ENCODE measurements around the gene CALCOCO1.
A peak's percentile ranks its signal among the peaks of the same experiment; 100 is the strongest.

Gene CALCOCO1

DNA sequence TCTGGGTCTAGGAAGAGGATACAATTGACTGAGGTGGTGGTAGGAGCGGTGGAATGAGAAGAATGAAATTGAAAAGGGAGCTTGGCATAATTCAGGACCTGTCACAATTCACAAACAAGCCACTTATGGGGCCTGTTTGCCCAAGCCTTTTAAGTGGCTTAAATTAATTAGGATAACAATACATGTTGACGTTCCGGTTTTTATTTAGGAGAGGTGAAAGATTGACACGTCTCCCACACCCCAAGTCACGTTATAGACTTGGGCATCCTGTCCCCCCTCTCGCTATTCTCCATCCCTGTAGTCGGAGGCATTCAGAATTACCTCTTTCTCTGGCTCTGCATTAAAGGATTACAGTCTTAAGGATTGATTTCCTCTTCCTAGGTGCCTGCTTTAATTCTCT is 954 bp upstream of the CALCOCO1 start:
- H4K20me1 ChIP-seq (ENCODE audit: control insufficient read depth, insufficient read depth, low read depth, low read length): no peaks in the 10 kb centered on the region
- no peaks in the 10 kb centered on the region; the same call in 1 of the 2 replicates for H3K9me2 ChIP-seq (replicated peaks; ENCODE audit: control insufficient read depth, low read length)
- H3K4me2 ChIP-seq (ENCODE audit: low read length): peak overlapping the region; percentile 85
- no peaks in the 10 kb centered on the region for H3K36me3 ChIP-seq (ENCODE audit: control insufficient read depth, low read length)
- no peaks in the 10 kb centered on the region for H3K27me3 ChIP-seq (ENCODE audit: control insufficient read depth, low read length)
- H3K4me3 ChIP-seq (ENCODE audit: low read length): peak overlapping the region; percentile 82
- H3K27ac ChIP-seq (ENCODE audit: low read depth, low read length): no peak overlapping the region
- TF ChIP-seq EZH2phosphoT487 (IDR thresholded peaks at IDR 0.05; ENCODE audit: borderline replicate concordance, low read length): no peak
- TF ChIP-seq, protein P1, sequence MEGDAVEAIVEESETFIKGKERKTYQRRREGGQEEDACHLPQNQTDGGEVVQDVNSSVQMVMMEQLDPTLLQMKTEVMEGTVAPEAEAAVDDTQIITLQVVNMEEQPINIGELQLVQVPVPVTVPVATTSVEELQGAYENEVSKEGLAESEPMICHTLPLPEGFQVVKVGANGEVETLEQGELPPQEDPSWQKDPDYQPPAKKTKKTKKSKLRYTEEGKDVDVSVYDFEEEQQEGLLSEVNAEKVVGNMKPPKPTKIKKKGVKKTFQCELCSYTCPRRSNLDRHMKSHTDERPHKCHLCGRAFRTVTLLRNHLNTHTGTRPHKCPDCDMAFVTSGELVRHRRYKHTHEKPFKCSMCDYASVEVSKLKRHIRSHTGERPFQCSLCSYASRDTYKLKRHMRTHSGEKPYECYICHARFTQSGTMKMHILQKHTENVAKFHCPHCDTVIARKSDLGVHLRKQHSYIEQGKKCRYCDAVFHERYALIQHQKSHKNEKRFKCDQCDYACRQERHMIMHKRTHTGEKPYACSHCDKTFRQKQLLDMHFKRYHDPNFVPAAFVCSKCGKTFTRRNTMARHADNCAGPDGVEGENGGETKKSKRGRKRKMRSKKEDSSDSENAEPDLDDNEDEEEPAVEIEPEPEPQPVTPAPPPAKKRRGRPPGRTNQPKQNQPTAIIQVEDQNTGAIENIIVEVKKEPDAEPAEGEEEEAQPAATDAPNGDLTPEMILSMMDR (IDR thresholded peaks at IDR 0.05; ENCODE audit: low read depth, low read length, poor library complexity, severe bottlenecking): no peak
- no peaks in the 10 kb centered on the region for H3K9me3 ChIP-seq (ENCODE audit: control insufficient read depth, insufficient read depth, low read length)
- H3F3A ChIP-seq (ENCODE audit: control insufficient read depth, insufficient read depth): no peaks in the 10 kb centered on the region
- H3K4me1 ChIP-seq (ENCODE audit: control insufficient read depth, low read length): peaks cover 21% of the 10 kb centered on the region
- no peaks in the 10 kb centered on the region for H3K79me2 ChIP-seq (ENCODE audit: control insufficient read depth, low read length)

DNA sequence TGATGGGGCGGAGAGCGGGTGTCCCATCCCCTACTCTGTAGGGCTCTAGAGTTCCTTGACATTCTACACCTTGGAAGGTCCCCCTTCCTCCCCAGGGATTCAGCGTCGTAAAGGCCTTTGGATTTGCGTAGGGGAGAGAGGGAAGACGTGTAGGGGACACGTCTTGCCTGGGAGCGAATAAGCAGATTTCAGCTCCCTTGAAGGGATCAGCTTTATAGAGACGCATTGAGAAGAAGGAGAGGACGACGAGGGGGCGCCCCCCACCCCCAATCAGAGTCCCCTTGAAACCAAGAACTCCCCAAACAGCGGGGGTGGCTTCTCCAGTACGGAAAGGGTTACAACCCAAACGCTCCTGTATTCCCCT is 324 bp downstream of the CALCOCO1 start:
- H3K27me3 ChIP-seq (ENCODE audit: control insufficient read depth, low read length): no peaks in the 10 kb centered on the region
- H3K9me2 ChIP-seq (replicated peaks; ENCODE audit: control insufficient read depth, low read length): no peaks in the 10 kb centered on the region; the same call in 1 of the 2 replicates
- H3K79me2 ChIP-seq (ENCODE audit: control insufficient read depth, low read length): no peaks in the 10 kb centered on the region
- no peak for TF ChIP-seq EZH2phosphoT487 (IDR thresholded peaks at IDR 0.05; ENCODE audit: borderline replicate concordance, low read length)
- TF ChIP-seq, protein P1 (IDR thresholded peaks at IDR 0.05; ENCODE audit: low read depth, low read length, poor library complexity, severe bottlenecking): no peak
- H3K4me2 ChIP-seq (ENCODE audit: low read length): peak overlapping the region; percentile 81
- H3K27ac ChIP-seq (ENCODE audit: low read depth, low read length): no peak overlapping the region
- peak overlapping the region; percentile 82 for H3K4me3 ChIP-seq (ENCODE audit: low read length)
- no peaks in the 10 kb centered on the region for H3K9me3 ChIP-seq (ENCODE audit: control insufficient read depth, insufficient read depth, low read length)
- no peaks in the 10 kb centered on the region for H4K20me1 ChIP-seq (ENCODE audit: control insufficient read depth, insufficient read depth, low read depth, low read length)
- no peaks in the 10 kb centered on the region for H3K36me3 ChIP-seq (ENCODE audit: control insufficient read depth, low read length)
- no peaks in the 10 kb centered on the region for H3F3A ChIP-seq (ENCODE audit: control insufficient read depth, insufficient read depth)
- H3K4me1 ChIP-seq (ENCODE audit: control insufficient read depth, low read length): peaks cover 21% of the 10 kb centered on the region

DNA sequence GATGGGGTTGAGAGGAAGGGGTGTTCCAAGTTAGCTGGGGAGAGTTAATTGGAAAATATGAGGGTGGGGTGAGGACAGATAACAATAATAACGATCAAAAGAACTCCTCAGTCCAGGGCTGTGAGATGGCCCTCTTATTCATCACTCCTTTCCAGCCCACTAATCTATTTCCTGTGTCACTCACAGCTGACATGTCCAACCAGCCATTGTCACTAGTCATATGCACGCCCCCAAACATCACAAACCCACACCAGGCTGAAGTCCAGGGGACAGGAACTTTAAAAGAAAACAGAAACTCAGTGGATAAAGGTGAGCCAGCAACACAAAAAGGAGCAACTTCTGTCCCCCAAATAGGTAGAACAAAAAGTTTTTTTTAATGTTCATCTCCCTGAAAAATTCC is 911 bp downstream of the CALCOCO1 start:
- Histone ChIP-seq H3K9me2 (replicated peaks; ENCODE audit: control insufficient read depth, low read length) (no peaks in the 10 kb centered on the region; the same call in 1 of the 2 replicates), H3F3A (ENCODE audit: control insufficient read depth, insufficient read depth) (no peaks in the 10 kb centered on the region), H3K4me3 (ENCODE audit: low read length) (peak overlapping the region; percentile 82), H3K4me2 (ENCODE audit: low read length) (peak overlapping the region; percentile 81), H4K20me1 (ENCODE audit: control insufficient read depth, insufficient read depth, low read depth, low read length) (no peaks in the 10 kb centered on the region), H3K79me2 (ENCODE audit: control insufficient read depth, low read length) (no peaks in the 10 kb centered on the region), H3K4me1 (ENCODE audit: control insufficient read depth, low read length) (peaks cover 21% of the 10 kb centered on the region), H3K27ac (ENCODE audit: low read depth, low read length) (no peak overlapping the region), H3K27me3 (ENCODE audit: control insufficient read depth, low read length) (no peaks in the 10 kb centered on the region), H3K36me3 (ENCODE audit: control insufficient read depth, low read length) (no peaks in the 10 kb centered on the region), H3K9me3 (ENCODE audit: control insufficient read depth, insufficient read depth, low read length) (no peaks in the 10 kb centered on the region)
- TF ChIP-seq EZH2phosphoT487 (IDR thresholded peaks at IDR 0.05; ENCODE audit: borderline replicate concordance, low read length): no peak
- TF ChIP-seq, protein P1 (IDR thresholded peaks at IDR 0.05; ENCODE audit: low read depth, low read length, poor library complexity, severe bottlenecking): no peak
